Choroid plexus epithelial cell (primary cell): ENCODE results near the gene DEPDC5.

ENCODE experiments used
- DNase-seq: peaks from one replicate; pipeline ENCODE4 v3.0.0-alpha.2; 2010; ENCODE audit warnings: low read depth
- H3K4me3 ChIP-seq: 2 replicates; pipeline ENCODE4 v1.5.1; 2011; ENCODE audit warnings: low read depth, mild to moderate bottlenecking, control low read depth, low read length, moderate library complexity
- TF ChIP-seq, protein P1 (sequence below): conservative IDR thresholded peaks from 2 replicates; pipeline ENCODE4 v1.5.1; 2011; ENCODE audit warnings: low read depth, mild to moderate bottlenecking, control low read depth, inconsistent platforms, low read length, moderate library complexity

The DEPDC5 gene

DNA sequence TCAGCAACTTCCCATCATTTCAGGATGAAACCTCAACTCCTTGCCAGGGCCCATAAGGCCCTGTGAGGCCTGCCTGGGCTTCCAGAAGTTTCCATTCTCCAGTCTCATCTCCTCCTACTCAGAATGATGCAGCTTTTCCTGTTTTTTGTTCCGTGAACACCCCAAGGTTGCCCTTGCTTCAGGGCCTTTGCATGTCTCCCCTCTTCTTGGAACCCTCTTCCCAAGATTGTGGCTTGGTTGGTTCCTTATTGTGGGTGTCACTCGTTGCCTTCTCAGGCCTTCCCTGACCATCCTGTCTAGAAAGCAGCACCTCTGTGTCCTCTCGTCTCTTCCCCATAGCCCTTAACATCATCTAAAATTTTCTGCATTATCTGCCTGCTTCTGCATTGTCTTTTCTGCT lies 167.3 kb downstream of the DEPDC5 start:
- TF ChIP-seq, protein P1, sequence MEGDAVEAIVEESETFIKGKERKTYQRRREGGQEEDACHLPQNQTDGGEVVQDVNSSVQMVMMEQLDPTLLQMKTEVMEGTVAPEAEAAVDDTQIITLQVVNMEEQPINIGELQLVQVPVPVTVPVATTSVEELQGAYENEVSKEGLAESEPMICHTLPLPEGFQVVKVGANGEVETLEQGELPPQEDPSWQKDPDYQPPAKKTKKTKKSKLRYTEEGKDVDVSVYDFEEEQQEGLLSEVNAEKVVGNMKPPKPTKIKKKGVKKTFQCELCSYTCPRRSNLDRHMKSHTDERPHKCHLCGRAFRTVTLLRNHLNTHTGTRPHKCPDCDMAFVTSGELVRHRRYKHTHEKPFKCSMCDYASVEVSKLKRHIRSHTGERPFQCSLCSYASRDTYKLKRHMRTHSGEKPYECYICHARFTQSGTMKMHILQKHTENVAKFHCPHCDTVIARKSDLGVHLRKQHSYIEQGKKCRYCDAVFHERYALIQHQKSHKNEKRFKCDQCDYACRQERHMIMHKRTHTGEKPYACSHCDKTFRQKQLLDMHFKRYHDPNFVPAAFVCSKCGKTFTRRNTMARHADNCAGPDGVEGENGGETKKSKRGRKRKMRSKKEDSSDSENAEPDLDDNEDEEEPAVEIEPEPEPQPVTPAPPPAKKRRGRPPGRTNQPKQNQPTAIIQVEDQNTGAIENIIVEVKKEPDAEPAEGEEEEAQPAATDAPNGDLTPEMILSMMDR: no peak
- DNase-seq: no peak

DNA sequence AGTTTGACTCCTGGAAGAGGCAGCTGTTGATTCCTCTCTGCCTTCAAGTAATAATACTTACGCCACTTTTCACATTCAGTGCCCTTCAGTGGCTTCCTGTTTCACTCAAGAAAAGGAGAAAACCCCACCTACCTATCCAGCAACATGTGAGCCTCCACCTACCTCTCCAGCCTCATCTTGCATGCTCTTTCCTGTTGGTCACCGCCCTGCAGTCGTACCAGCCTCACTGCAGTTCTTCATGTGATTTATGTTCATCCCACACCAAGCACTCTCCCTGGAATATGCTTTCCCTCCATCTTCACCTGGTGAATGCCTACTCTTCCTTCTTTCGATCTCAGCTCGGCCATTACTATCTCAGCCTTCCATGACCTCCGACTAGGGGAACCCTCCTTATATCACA lies 168.7 kb downstream of the DEPDC5 start:
- TF ChIP-seq, protein P1: no peak
- no peak overlapping the region for H3K4me3 ChIP-seq
- DNase-seq: no peak

More for the DNA sequence above, 167.3 kb downstream of the DEPDC5 start:
- no peak overlapping the region for H3K4me3 ChIP-seq

DNA sequence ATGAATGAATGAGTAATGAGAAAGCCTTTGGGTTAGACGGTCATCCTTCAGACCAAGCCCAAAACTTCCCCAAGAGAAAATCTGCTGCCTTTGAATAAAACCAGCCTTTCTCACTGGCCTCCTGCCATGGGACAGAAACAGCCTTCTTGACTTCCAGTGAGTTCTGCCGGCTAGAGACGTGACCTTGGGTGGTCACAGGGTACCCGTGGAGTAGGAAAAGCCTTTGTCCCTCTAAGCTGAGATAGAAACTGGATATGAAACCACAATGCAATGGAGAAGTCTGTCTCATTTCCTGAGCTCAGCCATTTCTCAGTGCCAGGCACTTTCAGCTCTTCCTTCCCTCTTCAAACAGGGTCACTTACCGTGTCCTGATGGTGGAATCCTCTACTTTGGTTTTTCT lies 169.3 kb downstream of the DEPDC5 start:
- H3K4me3 ChIP-seq: no peak overlapping the region
- DNase-seq: no peak
- TF ChIP-seq, protein P1: no peak

DNA sequence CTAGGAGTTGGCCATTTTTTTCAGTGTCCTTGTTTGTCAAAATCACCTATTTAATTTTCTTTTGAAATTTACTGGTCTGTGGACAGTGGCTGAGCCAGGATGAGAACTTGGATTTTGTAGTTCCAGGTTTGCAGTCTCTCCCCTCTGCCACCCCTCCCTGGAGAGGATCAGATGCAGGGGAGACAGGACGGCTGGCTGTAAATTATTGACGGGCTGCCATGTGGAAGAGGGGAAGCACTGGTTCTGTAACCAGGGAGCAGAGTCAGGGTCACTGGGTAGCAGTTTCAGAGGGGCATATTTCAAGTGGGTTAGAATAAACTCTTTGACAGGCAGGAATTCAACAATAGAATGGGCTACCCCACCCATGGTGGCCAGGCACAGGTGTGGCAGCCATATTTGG lies 169.9 kb downstream of the DEPDC5 start:
- DNase-seq: no peak
- TF ChIP-seq, protein P1: no peak
- no peak overlapping the region for H3K4me3 ChIP-seq

DNA sequence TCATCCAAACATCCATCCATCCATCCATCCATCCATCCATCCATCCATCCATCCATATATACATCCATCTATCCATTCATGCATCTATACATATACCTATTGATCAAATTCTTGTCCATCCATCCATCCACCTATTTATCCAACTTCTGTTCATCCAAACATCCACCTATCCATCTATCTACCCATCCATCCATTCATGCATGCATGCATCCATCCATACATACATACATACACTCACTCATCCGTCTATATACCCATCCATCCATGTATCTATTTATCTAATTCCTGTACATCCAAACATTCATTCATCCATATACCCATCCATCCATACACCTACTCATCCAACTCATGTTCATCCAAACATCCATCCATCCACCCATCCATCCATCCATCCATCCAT lies 171.2 kb downstream of the DEPDC5 start:
- H3K4me3 ChIP-seq: no peak overlapping the region
- DNase-seq: no peak
- TF ChIP-seq, protein P1: no peak

DNA sequence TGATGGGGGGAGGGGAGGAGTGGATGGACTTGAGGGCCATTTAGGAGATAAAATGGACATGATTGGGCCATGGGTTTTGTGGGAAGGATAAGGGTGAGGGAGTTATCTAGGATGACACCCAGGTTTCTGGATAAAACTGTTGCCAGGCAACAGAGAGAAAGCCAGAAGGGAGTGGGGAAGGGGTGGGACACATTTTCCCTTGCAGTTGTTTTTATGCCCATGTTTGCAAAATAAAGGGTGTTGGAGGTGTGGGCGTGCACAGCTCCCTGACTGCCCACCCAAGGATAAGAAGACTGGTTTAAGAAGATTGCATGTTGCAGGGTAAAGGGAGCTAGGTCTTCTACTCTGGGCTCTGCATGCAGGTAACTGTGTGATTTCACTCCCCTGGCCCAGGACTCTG lies 172.2 kb downstream of the DEPDC5 start:
- DNase-seq: no peak
- TF ChIP-seq, protein P1: no peak
- no peak overlapping the region for H3K4me3 ChIP-seq

DNA sequence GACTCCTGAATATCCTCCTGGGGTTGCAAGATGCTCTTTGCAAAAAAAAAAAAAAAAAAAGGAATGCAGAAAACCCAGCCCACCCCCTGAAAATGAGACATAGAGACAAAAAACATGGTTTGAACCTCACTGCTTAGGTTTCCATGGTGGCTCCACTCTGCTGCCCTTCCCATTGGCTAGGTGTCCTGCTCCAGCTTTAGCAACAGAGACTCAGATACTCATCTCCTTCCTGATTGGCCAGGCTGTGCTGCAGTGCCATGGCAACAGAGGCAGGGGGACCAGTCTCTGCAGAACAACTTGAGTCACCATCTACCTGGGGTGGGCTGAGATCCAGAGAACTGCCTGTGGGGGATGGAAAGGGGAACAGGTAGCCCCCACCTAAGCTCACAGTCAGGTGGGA lies 173.2 kb downstream of the DEPDC5 start:
- H3K4me3 ChIP-seq: no peak overlapping the region
- peak; percentile 39 for DNase-seq
- TF ChIP-seq, protein P1: no peak
